GM19455 (cell line): ENCODE measurements around the gene AFAP1.

ENCODE experiments used
- ATAC-seq: cut with Tn5 transposase; IDR thresholded peaks from one replicate; pipeline ENCODE4 v1.9.1; 2021; ENCODE audit not compliant: unreplicated experiment

Gene AFAP1

DNA sequence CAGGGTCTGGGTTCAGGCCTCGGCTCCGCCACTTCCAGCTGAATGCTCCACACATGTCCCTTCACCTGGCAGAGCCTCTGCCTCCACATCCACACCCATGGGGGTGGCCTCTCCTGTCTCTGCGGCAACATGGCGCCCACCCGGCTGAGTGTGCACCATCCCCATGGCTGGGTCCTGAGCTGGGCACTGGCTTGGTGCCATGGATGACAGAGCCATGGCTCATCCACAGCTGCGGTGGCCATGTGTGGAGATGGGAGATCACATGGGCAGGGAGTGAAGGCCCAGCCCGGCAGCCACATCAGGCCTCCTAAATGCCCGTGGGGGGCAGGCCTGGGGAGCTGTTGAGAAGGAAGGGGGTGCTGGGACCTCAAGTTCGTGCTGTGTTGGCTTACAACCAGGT, 213.7 kb downstream of the AFAP1 start:
- ATAC-seq: no peak

DNA sequence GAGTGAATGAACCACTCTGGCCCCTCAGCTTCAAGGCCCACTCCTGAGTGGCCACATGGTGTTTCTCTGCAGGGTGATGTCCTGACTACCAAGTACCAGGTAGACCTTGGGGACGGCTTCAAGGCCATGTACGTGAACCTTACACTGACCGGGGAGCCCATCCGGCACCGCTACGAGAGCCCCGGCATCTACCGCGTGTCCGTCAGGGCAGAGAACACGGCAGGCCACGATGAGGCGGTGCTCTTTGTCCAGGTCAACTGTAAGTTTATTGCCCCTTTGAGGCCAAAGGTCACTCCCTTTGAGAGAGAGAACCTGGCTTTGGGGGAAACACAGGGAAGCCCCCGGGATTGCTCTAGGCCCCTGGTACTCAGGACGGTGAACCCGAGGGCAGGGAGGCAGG, 216.0 kb downstream of the AFAP1 start:
- no peak for ATAC-seq

DNA sequence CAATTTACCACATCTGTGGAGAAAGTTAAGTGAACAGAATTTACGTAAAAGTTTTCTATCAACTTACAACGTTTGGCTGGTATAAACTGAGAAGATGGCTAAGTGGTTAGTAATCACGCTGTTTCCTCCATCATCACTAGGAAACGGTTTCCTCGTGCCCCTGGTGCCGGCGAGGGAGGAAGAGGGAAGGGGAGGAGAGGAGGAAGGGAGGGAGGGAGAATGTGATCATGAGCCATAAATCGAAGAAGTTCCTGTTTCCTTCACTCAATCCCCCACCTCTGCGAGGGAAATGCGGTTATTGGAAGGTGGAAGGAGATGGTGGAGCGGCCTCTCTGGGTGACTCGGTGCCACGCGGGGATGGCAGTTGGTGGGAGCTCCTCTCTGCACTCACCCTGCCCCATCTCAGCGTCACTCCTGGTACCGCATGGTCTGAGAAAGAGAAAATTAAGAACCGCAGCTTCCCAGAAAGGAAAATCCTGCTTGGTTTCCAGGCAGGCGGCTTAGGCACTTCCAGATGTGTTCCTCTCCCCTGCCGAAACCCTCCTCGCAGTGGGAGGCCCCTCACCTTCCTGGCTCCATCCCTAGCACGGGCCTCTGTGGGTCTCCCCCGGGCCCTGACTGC, 216.8 kb downstream of the AFAP1 start:
- ATAC-seq: no peak

DNA sequence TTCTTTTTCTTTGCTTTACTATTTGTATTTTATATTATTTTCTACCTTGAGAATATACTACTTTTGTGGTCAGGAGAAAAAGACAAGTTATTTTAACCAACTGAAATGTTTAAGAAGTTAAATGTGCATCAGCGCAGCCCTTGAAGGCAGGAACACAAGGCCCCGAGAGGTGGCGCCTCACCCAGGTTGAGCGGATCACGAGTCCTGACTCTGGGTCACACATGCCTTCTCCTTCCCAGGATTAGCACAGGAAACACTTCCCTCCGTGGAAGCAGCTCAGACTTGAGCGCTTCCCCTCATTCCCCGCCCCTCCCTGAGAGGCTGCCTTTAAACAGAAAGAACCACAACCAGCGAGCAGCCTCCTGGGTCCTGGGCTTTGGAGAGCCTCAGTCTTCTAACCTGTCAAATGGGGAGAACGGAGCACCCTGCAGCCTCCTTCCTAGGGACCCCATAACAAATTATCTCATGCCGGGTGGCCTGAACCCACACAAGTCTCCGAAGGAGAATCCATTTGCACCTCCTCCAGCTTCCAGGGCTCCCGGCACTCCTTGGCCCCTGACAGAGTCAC, 217.6 kb downstream of the AFAP1 start:
- no peak for ATAC-seq

DNA sequence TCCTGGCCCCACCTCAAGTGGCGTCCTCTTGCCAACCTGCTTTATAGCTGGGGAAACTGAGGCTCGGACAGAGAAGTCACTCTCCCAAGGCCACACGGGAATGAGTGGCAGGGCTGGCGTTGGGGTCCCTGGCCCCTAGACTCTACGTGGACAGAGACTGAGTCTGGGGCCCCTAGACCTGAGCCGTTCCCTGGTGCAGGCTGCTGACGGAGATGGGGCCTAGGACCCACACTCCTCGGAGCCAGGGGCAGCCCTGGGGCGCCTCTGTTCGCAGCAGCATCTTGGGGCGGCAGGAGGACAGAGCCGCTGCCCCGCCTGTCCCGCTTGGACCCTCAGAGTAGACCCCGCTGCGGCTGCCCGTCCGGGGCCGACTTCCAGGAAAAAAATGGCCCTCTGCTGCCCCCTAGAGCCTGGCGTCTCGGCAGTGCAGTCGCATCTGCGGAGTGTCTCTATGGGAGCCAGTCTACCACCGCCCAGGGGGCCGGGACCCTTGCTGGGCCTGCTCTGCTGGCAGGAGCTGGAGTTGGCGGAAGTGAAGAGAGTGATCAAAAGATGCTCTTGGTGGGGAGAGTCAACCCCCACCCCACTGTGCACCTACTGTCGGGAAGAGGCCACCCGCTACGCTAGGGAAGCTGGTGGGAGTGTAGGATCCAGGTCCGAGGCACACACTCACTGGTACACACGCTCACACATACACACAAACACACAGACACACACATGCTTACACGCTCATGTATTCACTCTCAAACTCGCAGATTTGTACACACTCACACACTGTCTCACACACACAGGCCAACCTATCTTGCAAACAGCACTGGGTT, 220.1 kb downstream of the AFAP1 start:
- no peak for ATAC-seq

DNA sequence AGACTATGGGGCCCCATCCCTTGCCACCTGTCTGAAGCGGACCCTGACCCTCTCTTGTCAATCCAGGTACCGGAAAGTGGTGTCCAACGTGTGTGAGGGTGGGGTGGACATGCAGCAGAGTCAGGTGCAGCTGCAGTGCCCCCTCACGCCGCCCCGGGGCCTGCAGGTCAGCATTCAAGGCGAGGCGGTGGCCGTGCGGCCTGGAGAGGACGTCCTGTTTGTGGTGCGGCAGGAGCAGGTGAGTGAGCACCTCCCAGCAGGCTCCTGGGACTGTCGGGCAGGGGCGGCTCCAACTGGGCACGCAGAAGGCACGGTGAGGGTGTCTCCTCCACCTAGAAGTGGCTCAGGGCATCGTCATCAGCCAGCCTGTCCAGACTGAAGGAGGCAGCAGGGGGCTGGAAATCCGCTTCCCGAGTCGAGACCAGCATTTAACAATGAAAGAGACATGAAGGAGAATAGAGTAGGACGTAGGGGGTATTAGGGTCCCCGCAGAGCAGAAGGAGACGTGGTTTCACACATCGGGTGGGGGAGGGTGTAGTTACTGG, 221.6 kb downstream of the AFAP1 start:
- ATAC-seq: no peak

DNA sequence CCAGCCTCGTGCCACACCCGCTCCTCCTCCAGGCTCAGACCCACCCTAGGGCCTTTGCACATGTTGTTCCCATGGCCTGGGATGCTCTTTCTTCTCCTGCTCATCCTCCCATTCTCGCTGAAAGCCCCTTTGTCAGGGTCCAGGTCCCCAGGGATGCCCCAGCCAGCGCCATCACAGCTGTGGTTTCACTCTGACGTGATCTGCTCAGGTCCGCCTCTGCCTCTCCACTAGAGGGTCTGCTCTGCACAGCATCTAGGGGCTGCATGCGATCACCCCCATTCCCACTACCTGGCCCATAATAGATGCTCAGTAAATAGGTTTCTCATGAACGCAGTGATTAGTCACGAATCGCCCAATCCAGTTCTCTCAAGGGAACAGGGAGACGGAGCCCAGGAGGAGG, 222.5 kb downstream of the AFAP1 start:
- ATAC-seq: no peak

DNA sequence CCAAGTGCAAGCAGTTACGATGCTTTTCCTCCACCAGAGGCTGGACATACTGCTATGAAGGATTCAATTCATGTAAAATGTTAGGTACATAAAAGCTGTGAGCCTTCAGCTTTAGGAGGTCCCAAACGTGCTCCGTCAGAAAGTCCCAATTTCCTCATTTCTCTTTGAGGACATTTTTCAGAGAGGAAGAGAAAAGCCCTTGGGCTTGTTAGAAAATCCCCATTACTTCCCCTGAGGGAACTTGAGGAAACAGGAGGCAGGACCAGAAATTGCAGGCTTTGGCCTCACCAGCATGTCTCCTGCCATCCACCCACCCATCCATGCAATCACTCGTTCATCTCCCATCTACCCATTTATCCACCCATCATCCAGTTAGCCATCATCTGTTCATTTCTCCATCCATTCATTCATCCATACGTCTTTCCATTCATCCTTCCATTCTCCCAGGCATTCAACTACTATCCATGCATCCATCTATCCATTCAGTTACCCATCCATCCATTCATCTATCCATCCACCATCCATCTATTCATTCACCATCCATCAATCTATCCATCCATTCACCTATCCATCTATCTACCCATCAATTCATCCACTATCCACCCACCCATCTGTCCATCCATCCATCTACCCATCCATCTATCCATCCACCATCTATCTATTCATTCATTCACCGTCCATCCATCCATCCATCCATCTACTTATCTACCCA, 223.5 kb downstream of the AFAP1 start:
- no peak for ATAC-seq

DNA sequence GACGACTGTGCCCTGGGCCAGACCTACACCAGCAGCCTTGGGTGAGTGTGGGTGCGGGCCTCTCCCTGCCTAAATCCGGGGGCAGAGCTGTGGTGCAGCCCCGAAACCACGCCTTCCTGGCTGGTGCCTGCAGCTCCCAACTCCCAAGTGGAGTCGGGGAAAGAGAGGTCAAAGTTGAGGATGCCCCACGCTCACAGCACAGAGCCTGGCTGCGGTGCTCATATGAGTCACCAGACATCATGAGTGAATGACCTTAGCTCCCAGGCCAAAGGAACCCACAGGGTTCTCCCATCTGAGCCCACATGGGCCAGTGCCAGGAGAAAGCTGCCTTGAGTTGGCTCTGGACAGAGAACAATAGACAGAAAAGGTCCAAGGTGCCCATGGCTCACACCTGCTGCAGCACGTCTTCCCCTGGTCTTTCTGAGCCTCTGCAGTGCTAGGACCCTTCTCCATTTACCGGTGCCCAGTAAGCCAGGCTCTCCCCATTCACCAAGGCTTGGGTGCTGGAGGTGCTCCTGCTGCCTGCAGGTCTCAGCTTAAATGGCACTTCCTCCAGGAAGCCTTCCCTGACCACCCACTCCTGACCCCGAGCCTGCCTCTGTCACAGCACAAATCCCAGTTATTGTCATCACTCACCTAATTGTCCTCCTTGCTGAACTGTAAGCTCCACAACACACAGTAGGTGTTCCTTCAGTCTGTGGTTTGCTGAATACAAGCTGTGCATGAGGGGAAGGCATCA, 224.2 kb downstream of the AFAP1 start:
- no peak for ATAC-seq

DNA sequence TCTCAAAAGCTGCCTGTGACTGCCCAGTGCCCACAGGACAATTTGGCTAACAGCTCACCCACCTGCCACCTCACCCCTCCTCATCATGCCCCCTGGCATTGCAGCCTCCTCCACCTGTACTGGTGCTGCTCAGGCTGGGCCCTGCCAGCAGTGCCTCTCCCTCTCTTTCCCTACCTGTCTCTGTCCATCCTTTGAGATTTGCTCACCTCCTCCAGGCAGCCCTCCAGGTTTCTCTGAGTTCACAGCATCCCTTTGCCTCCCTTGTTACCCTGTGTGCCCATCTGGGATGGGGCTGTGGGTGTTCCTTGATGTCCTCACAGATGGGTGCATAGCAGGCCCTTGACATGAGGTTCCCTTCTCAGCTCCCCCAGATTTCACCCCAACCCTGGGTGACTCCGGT, 224.9 kb downstream of the AFAP1 start:
- ATAC-seq: no peak

DNA sequence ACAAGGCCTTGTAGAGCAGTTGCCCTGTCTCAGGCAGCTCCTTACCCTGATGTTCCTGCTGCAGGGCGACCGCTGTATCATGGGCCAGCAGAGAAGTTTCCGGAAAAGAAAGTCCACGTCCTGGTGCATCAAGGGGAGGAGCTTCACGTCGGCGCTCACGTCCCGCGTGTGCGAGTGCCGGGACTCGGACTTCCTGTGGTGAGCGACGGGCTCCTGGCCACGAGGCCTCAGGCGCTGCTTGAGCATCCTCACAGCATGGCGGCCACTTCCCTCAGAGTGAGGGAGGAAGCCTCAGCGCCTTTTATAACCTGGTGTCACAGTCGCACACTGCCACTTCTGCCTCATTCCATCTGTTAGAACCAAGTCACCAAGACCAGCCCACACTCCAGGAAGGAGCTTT, 225.5 kb downstream of the AFAP1 start:
- ATAC-seq: no peak

DNA sequence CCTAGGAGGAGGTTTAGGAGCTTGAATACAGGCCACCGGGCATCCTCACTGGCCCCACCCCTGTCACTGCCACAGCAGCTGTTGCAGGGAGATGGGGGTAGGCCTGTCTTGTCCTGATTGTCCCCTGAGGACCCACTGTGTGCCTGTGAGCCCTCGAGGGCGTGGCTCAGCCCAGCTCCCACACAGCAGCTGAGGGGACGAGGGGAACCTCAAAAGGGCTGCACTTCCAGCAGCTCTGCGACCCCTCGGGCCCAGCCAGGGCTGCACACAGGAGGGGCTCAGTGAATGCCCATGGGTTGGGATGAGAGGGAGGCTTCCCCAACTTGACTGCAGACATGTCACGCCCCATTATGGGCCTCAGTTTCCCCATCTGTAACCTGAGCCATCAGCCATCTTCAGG, 225.9 kb downstream of the AFAP1 start:
- no peak for ATAC-seq

DNA sequence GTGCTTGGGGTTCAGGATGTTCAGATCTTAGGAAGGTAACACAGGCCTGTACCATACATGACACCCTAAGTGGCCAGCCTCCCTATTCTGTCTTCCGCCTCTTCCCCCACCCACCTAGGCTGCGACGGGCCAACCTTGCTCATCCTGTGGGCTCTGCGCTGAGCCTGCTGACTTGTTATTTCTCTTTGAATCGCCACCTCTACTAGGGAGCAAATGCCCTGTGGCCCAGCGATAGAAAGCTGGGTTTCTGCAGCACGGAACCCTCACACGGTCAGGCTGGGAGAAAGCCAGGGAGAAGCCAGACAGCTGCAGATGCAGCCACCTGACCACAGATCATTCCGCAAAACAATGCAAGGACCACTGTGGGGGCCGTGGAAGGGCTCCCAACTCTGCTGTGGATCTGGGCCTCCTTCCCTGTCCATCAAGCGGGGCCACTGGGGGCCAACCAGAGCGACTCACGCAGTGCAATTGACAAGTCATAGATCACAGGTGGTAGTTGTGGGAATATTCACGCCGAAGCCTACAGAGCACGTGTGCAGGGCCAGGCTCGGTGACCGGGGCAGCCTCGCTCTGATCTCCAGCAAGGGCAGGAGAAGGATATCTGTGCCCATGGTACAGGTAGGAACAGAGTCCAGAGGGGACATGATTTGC, 227.5 kb downstream of the AFAP1 start:
- no peak for ATAC-seq

DNA sequence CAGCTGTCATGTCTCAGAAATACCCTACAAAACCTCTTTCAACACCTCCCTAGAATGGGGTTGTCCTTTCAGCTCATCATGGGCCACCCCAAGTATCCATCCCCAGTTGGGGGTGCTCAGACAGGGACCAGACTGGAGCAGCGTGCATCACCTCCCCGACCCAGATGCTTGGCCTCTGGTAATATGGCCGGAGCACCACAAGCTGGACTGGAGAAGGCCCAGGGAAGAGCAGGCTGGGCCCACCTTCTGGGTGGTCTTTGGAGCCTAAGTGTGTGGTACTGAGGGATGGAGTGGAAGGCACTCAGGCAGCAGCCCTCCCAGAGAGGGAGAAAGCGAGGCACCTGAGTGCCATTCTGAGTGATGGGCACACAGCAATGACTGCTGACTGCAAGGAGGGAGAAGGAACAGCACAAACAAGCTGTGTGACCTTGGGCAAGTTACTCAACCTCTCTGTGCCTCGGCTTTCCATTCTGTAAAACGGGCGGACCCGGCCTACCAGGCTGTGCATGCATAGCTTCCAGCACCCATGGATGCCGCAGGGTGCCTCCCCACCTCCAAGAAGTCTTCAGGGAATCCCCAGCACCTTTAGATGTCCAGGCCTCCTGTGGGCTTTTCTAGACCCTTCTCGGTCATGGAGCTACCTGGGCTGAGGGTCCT, 228.2 kb downstream of the AFAP1 start:
- no peak for ATAC-seq

DNA sequence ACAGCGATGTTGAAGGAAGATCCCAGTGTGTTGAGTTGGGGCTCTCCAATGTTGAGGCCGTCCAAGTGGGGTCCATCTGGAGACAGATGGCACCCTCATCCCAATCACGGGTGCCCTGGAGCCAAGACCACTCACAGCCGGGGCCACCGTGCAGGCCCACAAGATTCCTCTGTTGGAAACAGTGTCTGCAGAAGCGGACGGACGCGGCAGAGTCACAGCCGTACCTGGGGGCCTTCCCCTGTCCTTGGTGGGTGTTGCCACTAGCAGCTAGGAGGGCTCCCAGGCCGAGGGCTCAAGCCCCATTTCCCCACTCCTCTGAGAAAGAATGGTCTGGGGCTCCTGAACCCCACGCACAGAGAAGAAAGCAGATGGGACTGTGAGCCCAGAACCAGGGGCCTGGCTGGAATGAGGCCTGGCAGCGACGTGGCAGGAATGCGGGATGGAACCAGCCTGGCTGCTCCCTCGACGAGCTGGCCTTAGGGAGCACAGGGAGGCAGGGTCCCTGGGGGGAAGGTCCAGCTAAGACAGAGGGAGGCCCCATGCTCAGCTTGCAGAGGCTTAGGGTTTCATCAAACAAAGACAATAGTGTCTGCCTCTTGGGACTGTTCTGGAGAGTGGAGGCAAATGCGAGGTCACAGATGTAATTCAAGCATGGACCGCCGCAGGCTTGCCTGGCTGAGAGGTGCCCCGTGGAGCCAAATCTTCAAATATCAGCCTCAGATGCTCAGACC, 228.9 kb downstream of the AFAP1 start:
- ATAC-seq: no peak

DNA sequence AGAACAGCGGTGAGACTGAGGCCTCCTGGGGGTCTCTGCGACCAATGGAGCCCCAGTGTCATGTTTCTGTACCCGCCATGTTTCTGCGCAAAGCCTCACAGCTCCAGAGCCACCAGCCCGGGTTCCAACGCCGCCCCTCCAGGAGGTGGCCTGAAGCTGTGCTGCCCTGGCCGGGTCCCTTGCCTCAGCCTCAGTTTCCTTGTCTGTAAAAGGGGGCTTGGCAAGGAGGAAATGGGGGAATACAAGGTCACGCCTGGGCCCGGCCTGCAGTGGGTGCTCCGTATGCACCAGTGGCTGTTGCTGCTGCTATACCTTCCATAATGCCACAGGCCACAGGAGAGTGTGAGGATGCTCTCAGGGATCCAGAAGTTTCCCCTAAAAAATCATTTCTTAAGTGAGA, 229.5 kb downstream of the AFAP1 start:
- no peak for ATAC-seq

DNA sequence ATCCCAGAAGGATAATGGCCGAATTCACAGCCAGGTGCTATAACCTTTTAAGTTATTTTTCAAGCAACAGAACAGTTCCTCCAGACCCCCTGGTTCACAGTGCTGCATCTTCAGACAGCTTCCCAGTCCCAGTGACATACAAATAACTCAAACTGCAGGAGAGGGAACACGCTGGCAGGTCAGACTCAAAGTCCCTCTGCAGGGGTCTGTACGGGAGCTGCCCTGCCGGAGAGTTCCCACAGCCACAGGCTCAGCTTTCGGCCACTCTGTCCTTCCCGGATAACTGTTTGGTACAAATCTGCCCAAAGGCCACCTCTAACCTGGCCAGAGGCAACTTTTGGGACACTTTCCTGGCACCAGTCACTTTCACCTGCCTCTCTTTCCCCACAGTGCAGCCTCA, 230.2 kb downstream of the AFAP1 start:
- no peak for ATAC-seq

DNA sequence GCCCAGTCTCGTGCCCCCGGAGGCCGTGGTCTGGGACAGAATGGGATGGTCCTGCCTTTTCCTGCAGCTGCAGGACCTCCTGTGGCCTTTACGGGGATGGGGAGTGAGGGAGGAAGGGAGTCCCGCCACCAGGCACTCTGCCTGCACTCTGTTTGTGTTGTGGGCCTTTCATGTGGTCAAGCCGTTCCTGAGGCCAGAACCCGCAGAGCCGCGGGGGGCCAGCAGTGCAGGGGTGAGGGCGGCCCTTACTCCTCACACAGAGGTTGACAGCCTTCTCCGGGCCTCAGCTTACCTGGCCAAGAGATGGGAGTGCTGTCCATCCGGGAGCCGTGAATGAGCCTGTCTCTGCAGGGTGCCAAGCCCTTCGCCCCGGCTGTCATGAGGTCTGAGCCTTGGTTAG, 230.7 kb downstream of the AFAP1 start:
- ATAC-seq: no peak
